OCI-LY7 (cell line): ENCODE data around the gene PLPP1.

Source experiments
- EZH2phosphoT487 ChIP-seq: fragments of 200-600 bp; sonication (generic); IDR thresholded peaks from 2 replicates; pipeline ENCODE4 v1.6.1; 2018; ENCODE audit warnings: low read depth, borderline replicate concordance, mild to moderate bottlenecking, mixed run types, antibody characterized with exemption, low read length, moderate library complexity, mixed read lengths
- TF ChIP-seq, protein P1 (sequence below): fragments of 200-600 bp; sonication (generic); conservative IDR thresholded peaks from 2 replicates; pipeline ENCODE4 v1.5.1; 2014; ENCODE audit warnings: mild to moderate bottlenecking, antibody characterized with exemption, low read length, moderate library complexity, mixed read lengths

GRCh38 chr5:55540525-55540924 lies 5.8 kb upstream of the PLPP1 start:
- TF ChIP-seq, protein P1, sequence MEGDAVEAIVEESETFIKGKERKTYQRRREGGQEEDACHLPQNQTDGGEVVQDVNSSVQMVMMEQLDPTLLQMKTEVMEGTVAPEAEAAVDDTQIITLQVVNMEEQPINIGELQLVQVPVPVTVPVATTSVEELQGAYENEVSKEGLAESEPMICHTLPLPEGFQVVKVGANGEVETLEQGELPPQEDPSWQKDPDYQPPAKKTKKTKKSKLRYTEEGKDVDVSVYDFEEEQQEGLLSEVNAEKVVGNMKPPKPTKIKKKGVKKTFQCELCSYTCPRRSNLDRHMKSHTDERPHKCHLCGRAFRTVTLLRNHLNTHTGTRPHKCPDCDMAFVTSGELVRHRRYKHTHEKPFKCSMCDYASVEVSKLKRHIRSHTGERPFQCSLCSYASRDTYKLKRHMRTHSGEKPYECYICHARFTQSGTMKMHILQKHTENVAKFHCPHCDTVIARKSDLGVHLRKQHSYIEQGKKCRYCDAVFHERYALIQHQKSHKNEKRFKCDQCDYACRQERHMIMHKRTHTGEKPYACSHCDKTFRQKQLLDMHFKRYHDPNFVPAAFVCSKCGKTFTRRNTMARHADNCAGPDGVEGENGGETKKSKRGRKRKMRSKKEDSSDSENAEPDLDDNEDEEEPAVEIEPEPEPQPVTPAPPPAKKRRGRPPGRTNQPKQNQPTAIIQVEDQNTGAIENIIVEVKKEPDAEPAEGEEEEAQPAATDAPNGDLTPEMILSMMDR, result no peak
- no peak for TF ChIP-seq EZH2phosphoT487
